Mesenchymal stem cell (in vitro differentiated cells and primary cell): ENCODE measurements around the gene TNFRSF4.
A peak's percentile ranks its signal among the peaks of the same experiment; 100 is the strongest.

ENCODE experiments used
- DNase-seq: peaks from one replicate; pipeline ENCODE4 v3.0.0-alpha.2; 2013
- H2AFZ ChIP-seq: one replicate; pipeline ENCODE4 v1.6.1; 2013; ENCODE audit warnings: low read depth, mild to moderate bottlenecking, control low read depth, inconsistent platforms, low read length, moderate library complexity
- H2AK5ac ChIP-seq: 2 replicates; pipeline ENCODE4 v1.6.1; 2013; ENCODE audit warnings: low read length, moderate library complexity, mild to moderate bottlenecking, inconsistent platforms; ENCODE audit not compliant: severe bottlenecking
- H2BK120ac ChIP-seq: one replicate; pipeline ENCODE4 v1.6.1; 2013; ENCODE audit warnings: low read depth, mild to moderate bottlenecking, inconsistent platforms, low read length, moderate library complexity
- H2BK12ac ChIP-seq, 2 experiments: one replicate each; pipeline ENCODE4 v1.6.1; 2013; ENCODE audit warnings: inconsistent platforms in 2 of 2, low read length in 2 of 2, mild to moderate bottlenecking in 2 of 2, moderate library complexity in 2 of 2, control low read depth in 1 of 2
- H2BK15ac ChIP-seq: one replicate; pipeline ENCODE4 v1.6.1; 2013; ENCODE audit warnings: mild to moderate bottlenecking, low read depth, inconsistent platforms; ENCODE audit not compliant: poor library complexity, severe bottlenecking
- H2BK5ac ChIP-seq: 2 replicates; pipeline ENCODE4 v1.6.1; 2013; ENCODE audit warnings: low read depth, mild to moderate bottlenecking, low read length, control low read depth, inconsistent platforms; ENCODE audit not compliant: poor library complexity, severe bottlenecking
- H3K14ac ChIP-seq, 2 experiments: one replicate each; pipeline ENCODE4 v1.6.1; 2013; ENCODE audit warnings: inconsistent platforms in 2 of 2, low read length in 2 of 2, control low read depth in 1 of 2, mild to moderate bottlenecking in 1 of 2, moderate library complexity in 1 of 2
- H3K18ac ChIP-seq, 2 experiments: one replicate each; pipeline ENCODE4 v1.6.1; 2013; ENCODE audit warnings: inconsistent platforms in 2 of 2, low read length in 2 of 2, control low read depth in 1 of 2, low read depth in 1 of 2, mild to moderate bottlenecking in 1 of 2
- H3K23ac ChIP-seq, 2 experiments: one replicate each; pipeline ENCODE4 v1.6.1; 2013; ENCODE audit warnings: inconsistent platforms in 2 of 2, low read length in 2 of 2, mild to moderate bottlenecking in 2 of 2, moderate library complexity in 2 of 2, control low read depth in 1 of 2
- H3K27ac ChIP-seq: 2 replicates; pipeline ENCODE4 v1.5.1; 2013; ENCODE audit warnings: mild to moderate bottlenecking, moderate library complexity, low read length, control low read depth, inconsistent platforms; ENCODE audit not compliant: poor library complexity, severe bottlenecking
- H3K27me3 ChIP-seq, 2 experiments: 2 replicates each; pipeline versions ENCODE4 v1.6.1 to v1.7.0; 2013; ENCODE audit warnings: low read length in 2 of 2, mild to moderate bottlenecking in 2 of 2, moderate library complexity in 2 of 2, control low read depth in 1 of 2, inconsistent platforms in 1 of 2; ENCODE audit not compliant: control insufficient read depth in 1 of 2, insufficient read depth in 1 of 2
- H3K36me3 ChIP-seq, 2 experiments: 2 replicates each; pipeline versions ENCODE4 v1.6.1 to v1.7.0; 2013; ENCODE audit warnings: low read length in 2 of 2, control low read depth in 1 of 2, inconsistent platforms in 1 of 2, low read depth in 1 of 2, mild to moderate bottlenecking in 1 of 2; ENCODE audit not compliant: insufficient read depth in 2 of 2, control insufficient read depth in 1 of 2
- H3K4ac ChIP-seq, 2 experiments: one replicate each; pipeline ENCODE4 v1.6.1; 2013; ENCODE audit warnings: inconsistent platforms in 2 of 2, low read length in 2 of 2, mild to moderate bottlenecking in 2 of 2, moderate library complexity in 2 of 2, control low read depth in 1 of 2, low read depth in 1 of 2
- H3K4me1 ChIP-seq: 2 replicates; pipeline ENCODE4 v1.6.1; 2013; ENCODE audit warnings: low read depth, low read length, control low read depth; ENCODE audit not compliant: control insufficient read depth, insufficient read depth
- H3K4me2 ChIP-seq: 2 replicates; pipeline ENCODE4 v1.6.1; 2013; ENCODE audit warnings: low read length, mild to moderate bottlenecking, inconsistent platforms; ENCODE audit not compliant: poor library complexity, severe bottlenecking
- H3K4me3 ChIP-seq, 2 experiments: 2 replicates each; pipeline versions ENCODE4 v1.5.1 to v1.7.0; 2013; ENCODE audit warnings: low read length in 2 of 2, mild to moderate bottlenecking in 2 of 2, control low read depth in 1 of 2, low read depth in 1 of 2; ENCODE audit not compliant: insufficient read depth in 1 of 2
- H3K79me1 ChIP-seq: replicated peaks from 2 replicates; pipeline ENCODE4 v1.6.1; 2013; ENCODE audit warnings: mild to moderate bottlenecking, control low read depth, low read length, inconsistent platforms; ENCODE audit not compliant: poor library complexity, severe bottlenecking
- H3K9ac ChIP-seq: 2 replicates; pipeline ENCODE4 v1.7.0; 2013; ENCODE audit warnings: mild to moderate bottlenecking, low read length, moderate library complexity
- H3K9me3 ChIP-seq: 2 replicates; pipeline ENCODE4 v1.7.0; 2013; ENCODE audit warnings: mild to moderate bottlenecking, low read length; ENCODE audit not compliant: control insufficient read depth
- H4K8ac ChIP-seq: one replicate; pipeline ENCODE4 v1.6.1; 2013; ENCODE audit warnings: inconsistent platforms, mild to moderate bottlenecking, low read length, moderate library complexity
- H4K91ac ChIP-seq: one replicate; pipeline ENCODE4 v1.6.1; 2013; ENCODE audit warnings: mild to moderate bottlenecking, low read length, inconsistent platforms
- WGBS: methylation state at CpG from one replicate; pipeline ENCODE4 v1.1.7; 2013; ENCODE audit warnings: mixed read lengths; 5-methylcytosine and 5-hydroxymethylcytosine counted together

The TNFRSF4 gene

DNA sequence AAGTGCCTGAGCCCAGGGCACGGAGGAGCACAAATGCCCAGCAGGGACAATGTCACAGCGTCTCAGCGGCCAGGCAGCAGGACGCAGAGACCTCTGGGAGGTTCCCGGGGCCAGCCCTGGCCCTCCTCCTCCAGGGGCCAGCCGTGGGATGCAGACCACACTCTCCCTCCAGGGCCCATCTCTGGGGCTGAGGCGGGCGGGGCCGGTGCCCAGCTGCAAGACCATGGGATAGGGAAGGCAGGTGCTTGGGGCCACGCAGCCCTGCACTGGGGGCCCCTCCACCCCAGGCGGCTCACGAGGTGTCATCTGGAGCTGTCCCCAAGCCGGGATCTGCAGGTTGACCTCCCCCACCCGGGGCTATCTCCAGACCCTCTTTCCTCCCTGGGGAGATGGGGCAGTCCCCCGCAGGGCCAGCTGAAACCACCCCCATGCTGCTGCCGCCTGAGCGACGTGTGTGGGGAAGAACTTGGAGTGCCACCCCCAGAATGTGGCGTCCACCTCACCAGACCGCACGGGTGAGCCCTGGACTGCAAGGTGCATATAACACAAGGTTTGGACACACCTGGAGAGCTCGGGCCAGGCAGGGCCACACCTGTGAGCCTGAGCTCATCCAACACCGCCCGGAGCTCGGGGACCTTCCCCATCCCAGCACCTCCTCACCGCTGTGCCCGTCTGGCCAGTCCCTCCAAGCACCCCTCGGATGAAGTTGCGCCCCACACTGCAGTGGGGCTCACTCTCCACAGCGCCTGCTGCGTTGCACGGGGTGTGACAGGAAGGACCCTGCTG is 44.3 kb downstream of the TNFRSF4 start:
- Histone ChIP-seq H2BK5ac (no peak overlapping the region), H2BK15ac (no peak overlapping the region), H3K18ac (no peak overlapping the region), H3K4me3 (peak overlapping the region in 1 of 2 experiments; percentile 27), H2BK120ac (no peak overlapping the region), H4K91ac (no peak overlapping the region), H3K27ac (peak overlapping the region; percentile 55), H3K79me1 (peaks cover 12% of the 10 kb centered on the region), H3K4me1 (peaks cover 80% of the 10 kb centered on the region), H3K9ac (no peak overlapping the region), H2AK5ac (peak overlapping the region; percentile 86), H3K9me3 (no peaks in the 10 kb centered on the region), H3K4ac (no peak overlapping the region), H3K23ac (no peak overlapping the region), H3K4me2 (no peak overlapping the region), H2AFZ (no peak overlapping the region), H3K14ac (no peak overlapping the region), H3K36me3 (peaks cover 0 to 32% of the 10 kb centered on the region in 2 experiments), H3K27me3 (peaks cover 15 to 87% of the 10 kb centered on the region in 2 experiments), H4K8ac (no peak overlapping the region), H2BK12ac (no peak overlapping the region)
- DNase-seq, result no peak
- WGBS, result 84% methylated on average over 32 of the region's 32 CpGs

DNA sequence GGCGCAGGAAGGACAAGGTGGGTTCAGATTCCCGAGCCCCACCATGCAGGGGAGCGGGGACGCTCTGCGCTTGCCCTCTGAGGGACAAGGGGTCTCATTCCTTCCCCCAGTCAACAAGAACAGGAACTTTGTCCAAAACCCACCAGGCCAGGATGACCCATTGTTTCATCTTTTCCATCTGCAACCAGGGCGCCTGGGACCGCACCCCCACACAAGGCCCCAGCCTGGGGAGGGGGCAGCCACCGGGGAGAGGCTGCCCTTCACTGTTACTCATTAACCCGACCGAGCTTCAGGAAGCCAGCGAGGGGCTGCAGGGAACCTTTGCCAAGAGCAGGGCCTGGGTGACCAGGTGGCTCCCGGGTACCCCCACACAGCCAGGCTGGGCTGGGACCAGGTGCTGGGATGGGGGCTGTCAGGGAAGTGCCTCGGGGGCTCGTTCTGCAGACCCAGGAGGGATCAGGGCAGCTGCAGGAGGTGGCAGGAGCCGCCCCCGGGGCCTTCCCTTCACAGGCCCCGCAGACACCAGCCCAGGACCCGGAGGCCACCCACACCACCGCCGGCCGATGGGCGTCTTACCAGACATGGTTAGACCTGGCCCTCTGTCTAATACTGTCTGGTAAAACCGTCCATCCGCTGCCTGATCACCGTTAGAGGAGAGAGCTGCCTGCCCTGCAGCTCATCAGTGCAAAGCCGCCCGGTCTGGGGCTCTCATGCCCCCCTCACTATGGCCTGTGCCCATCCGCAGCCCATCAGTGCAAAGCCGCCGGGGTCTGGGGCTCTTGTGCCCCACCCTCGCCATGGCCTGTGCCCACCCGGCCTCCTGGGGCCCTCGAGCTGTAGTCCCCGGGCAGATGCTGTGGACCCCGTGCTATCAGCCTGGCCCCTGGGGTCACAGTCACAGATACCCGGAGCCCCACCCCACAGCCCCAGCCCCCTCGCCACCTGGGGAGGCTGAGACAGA is 45.2 kb downstream of the TNFRSF4 start:
- H4K8ac ChIP-seq, result no peak overlapping the region
- H2AK5ac ChIP-seq, result peak overlapping the region; percentile 60
- peak overlapping the region; percentile 13 for H3K27ac ChIP-seq
- H2BK120ac ChIP-seq, result no peak overlapping the region
- peaks cover 85% of the 10 kb centered on the region for H3K4me1 ChIP-seq
- H3K36me3 ChIP-seq, result peaks cover 0 to 32% of the 10 kb centered on the region in 2 experiments
- no peak overlapping the region for H2AFZ ChIP-seq
- H3K79me1 ChIP-seq, result peaks cover 12% of the 10 kb centered on the region
- H3K18ac ChIP-seq, result no peak overlapping the region
- H3K4me2 ChIP-seq, result no peak overlapping the region
- H3K9ac ChIP-seq, result no peak overlapping the region
- WGBS, result 88% methylated on average over 36 of the region's 37 CpGs
- no peaks in the 10 kb centered on the region for H3K9me3 ChIP-seq
- no peak overlapping the region for H2BK12ac ChIP-seq
- H3K4ac ChIP-seq, result no peak overlapping the region
- H2BK5ac ChIP-seq, result peak overlapping the region; percentile 53
- H3K4me3 ChIP-seq, result no peak overlapping the region
- no peak overlapping the region for H4K91ac ChIP-seq
- peaks cover 8 to 87% of the 10 kb centered on the region in 2 experiments for H3K27me3 ChIP-seq
- H3K14ac ChIP-seq, result no peak overlapping the region
- DNase-seq, result no peak
- no peak overlapping the region for H2BK15ac ChIP-seq
- no peak overlapping the region for H3K23ac ChIP-seq

DNA sequence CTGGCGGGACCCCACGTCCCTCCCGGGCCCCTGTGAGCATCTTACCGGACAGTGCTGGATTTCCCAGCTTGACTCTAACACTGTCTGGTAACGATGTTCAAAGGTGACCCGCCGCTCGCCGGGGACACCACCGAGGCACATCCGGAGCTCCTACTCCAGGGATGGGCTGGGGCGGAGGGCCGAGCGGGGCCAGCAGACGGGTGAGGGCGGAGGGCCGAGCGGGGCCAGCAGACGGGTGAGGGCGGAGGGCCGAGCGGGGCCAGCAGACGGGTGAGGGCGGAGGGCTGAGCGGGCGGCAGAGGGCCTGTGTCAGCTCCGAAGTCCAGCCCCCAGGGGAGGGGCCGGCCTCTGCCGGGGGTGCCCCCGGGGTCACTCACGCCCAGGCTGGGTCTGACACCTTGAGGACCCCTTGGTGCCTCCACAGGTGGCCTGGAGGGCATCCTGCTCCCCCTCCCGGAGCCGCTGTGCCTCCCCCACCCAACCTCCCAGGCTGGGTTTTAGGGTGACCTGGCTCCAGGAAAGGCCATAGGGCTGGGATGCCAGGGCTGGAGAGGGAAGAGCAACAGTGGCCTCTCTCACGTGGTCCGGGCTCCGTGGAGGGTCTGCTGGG is 46.0 kb downstream of the TNFRSF4 start:
- no peaks in the 10 kb centered on the region for H3K9me3 ChIP-seq
- 93% methylated on average over 29 of the region's 36 CpGs for WGBS
- no peak overlapping the region for H2AFZ ChIP-seq
- H3K4me3 ChIP-seq, result no peak overlapping the region
- no peak overlapping the region for H3K23ac ChIP-seq
- H3K9ac ChIP-seq, result no peak overlapping the region
- H2BK15ac ChIP-seq, result no peak overlapping the region
- no peak overlapping the region for H2BK12ac ChIP-seq
- no peak overlapping the region for H3K4ac ChIP-seq
- no peak overlapping the region for H3K14ac ChIP-seq
- no peak overlapping the region for H3K18ac ChIP-seq
- H4K91ac ChIP-seq, result no peak overlapping the region
- no peak overlapping the region for H3K4me2 ChIP-seq
- H3K27me3 ChIP-seq, result peaks cover under 1 to 87% of the 10 kb centered on the region in 2 experiments
- H4K8ac ChIP-seq, result no peak overlapping the region
- H2BK120ac ChIP-seq, result no peak overlapping the region
- no peak for DNase-seq
- peaks cover 86% of the 10 kb centered on the region for H3K4me1 ChIP-seq
- peaks cover 0 to 32% of the 10 kb centered on the region in 2 experiments for H3K36me3 ChIP-seq
- peak overlapping the region; percentile 60 for H2AK5ac ChIP-seq
- peaks cover 12% of the 10 kb centered on the region for H3K79me1 ChIP-seq
- peak overlapping the region; percentile 53 for H2BK5ac ChIP-seq
- H3K27ac ChIP-seq, result peak overlapping the region; percentile 1
